ENCODE data around the gene DOCK2. TPM values are rescaled to one million over a fixed set of nuclear protein-coding genes. Genes with fewer than 3 reads are reported as not detected.

DOCK2 gene
- total and polyA plus RNA-seq, 2 of the 8 experiments (the other 6 are each of a cell fraction or from before 2014, with no cell fraction given) = 3.9 to 5.7 TPM

DNA sequence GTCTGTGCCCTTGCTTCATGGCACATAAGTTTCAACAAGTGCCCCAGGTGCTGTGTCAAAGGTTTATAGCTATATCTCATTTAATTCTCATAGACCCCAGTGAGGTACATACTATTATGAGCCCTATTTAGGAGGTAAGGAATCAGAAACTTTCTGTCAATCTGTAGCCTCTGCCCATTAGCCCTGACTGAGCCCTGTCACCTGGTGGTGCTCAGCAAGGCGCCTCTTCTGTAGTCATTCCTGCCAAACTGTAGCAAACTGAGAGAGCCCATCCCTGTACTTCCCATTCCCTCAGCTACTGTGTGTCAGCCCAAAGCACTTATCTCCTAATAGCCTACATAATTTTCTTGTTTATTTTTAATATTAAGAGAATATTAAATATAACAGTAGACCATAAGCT is 422.1 kb downstream of the DOCK2 start:
- 94% methylated on average over 1 of the region's 1 CpG; no CpG with 5 or more reads in 1 of the 2 experiments for WGBS, 2 experiments (ENCODE audit: extremely low coverage in 1 of 2, insufficient coverage in 1 of 2, insufficient read length in 1 of 2, insufficient replicate concordance in 2 of 2, low coverage in 1 of 2, low lambda C conversion rate in 2 of 2, missing lambda C conversion rate in 1 of 2)

More for the DNA sequence above, 422.1 kb downstream of the DOCK2 start:
- Histone ChIP-seq H2BK12ac (ENCODE audit: low read depth, low read length) (no peak overlapping the region), H3K79me1 (ENCODE audit: low read depth, low read length) (no peaks in the 10 kb centered on the region), H2BK20ac (ENCODE audit: low read length) (no peak overlapping the region), H3K27ac (ENCODE audit: low read depth, low read length) (no peak overlapping the region), H3K23ac (ENCODE audit: insufficient read length) (no peak overlapping the region), H3K79me2 (ENCODE audit: control insufficient read depth in 1 of 2, insufficient read depth in 2 of 2, low read length in 2 of 2) (no peaks in the 10 kb centered on the region), H3K27me3 (replicated peaks in 1 of 4; ENCODE audit: control insufficient read depth in 3 of 4, extremely low read depth in 1 of 4, insufficient read depth in 3 of 4, low read length in 3 of 4) (no peaks in the 10 kb centered on the region), H3K23me2 (ENCODE audit: low read depth, low read length) (no peaks in the 10 kb centered on the region), H3K9ac (replicated peaks in 1 of 4; ENCODE audit: extremely low read depth in 1 of 4, low read depth in 3 of 4, low read length in 3 of 4) (no peak overlapping the region), H3K4me2 (ENCODE audit: insufficient read depth in 1 of 2, low read depth in 2 of 2, low read length in 2 of 2) (no peak overlapping the region), H4K8ac (ENCODE audit: extremely low read depth, insufficient read depth, low read length) (no peak overlapping the region), H4K91ac (replicated peaks; ENCODE audit: insufficient read length, low read length) (no peak overlapping the region), H4K20me1 (replicated peaks in 1 of 2; ENCODE audit: control insufficient read depth in 1 of 2, insufficient read depth in 2 of 2, low read length in 2 of 2) (no peaks in the 10 kb centered on the region), H3K4me1 (replicated peaks in 1 of 4; ENCODE audit: control insufficient read depth in 3 of 4, insufficient read depth in 4 of 4, low read length in 3 of 4) (no peaks in the 10 kb centered on the region), H2AFZ (ENCODE audit: low read length) (no peak overlapping the region), H2BK15ac (ENCODE audit: low read length) (no peak overlapping the region), H2BK120ac (replicated peaks; ENCODE audit: low read depth, low read length) (no peak overlapping the region), H3K14ac (ENCODE audit: insufficient read length) (no peak overlapping the region), H3K4ac (replicated peaks; ENCODE audit: insufficient read length, low read depth, low read length) (no peak overlapping the region), H2BK5ac (ENCODE audit: low read depth, low read length) (no peak overlapping the region), H3K4me3 (ENCODE audit: extremely low read depth in 1 of 4, insufficient read depth in 2 of 4, low read depth in 3 of 4, low read length in 4 of 4) (no peak overlapping the region), H3K18ac (ENCODE audit: extremely low read depth, low read length) (no peak overlapping the region), H2AK5ac (ENCODE audit: low read depth, low read length) (no peak overlapping the region), H3K36me3 (ENCODE audit: control insufficient read depth in 2 of 4, insufficient read depth in 4 of 4, low read length in 3 of 4) (no peaks in the 10 kb centered on the region), H3K56ac (replicated peaks; ENCODE audit: insufficient read length, low read depth, low read length) (no peak overlapping the region), H3K9me3 (ENCODE audit: insufficient read depth in 2 of 2, low read depth in 1 of 2, low read length in 1 of 2) (no peaks in the 10 kb centered on the region), H4K5ac (ENCODE audit: insufficient read length, low read depth, low read length) (no peak overlapping the region)
- no peak for DNase-seq (ENCODE audit: low read depth in 1 of 2, low spot score in 2 of 2)
- ChIA-PET POLR2A (ENCODE audit: partially characterized antibody) (no interaction called here), CTCF (ENCODE audit: partially characterized antibody) (interaction anchor here (2.0 to 3.2 kb wide), 2 partner anchors 11 to 78 kb away, joined by 5 to 19 read pairs; no protein-coding TSS in a partner anchor)
- no peak for FAIRE-seq
- no peak for TF ChIP-seq POLR2AphosphoS5 (IDR thresholded peaks at IDR 0.05; ENCODE audit: low read depth, low read length)
- TF ChIP-seq ASH2L (IDR thresholded peaks at IDR 0.05; ENCODE audit: low read length) = no peak
- TF ChIP-seq, protein P1, sequence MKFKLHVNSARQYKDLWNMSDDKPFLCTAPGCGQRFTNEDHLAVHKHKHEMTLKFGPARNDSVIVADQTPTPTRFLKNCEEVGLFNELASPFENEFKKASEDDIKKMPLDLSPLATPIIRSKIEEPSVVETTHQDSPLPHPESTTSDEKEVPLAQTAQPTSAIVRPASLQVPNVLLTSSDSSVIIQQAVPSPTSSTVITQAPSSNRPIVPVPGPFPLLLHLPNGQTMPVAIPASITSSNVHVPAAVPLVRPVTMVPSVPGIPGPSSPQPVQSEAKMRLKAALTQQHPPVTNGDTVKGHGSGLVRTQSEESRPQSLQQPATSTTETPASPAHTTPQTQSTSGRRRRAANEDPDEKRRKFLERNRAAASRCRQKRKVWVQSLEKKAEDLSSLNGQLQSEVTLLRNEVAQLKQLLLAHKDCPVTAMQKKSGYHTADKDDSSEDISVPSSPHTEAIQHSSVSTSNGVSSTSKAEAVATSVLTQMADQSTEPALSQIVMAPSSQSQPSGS (IDR thresholded peaks at IDR 0.05; ENCODE audit: low read length) = no peak
- no peak for TF ChIP-seq RXRA (IDR thresholded peaks at IDR 0.05; ENCODE audit: insufficient read depth, low read depth, low read length)
